B cell (primary cell): ENCODE results near the gene CITED2. TPM values are rescaled to one million over a fixed set of nuclear protein-coding genes. Genes with fewer than 3 reads are reported as not detected.
"Not testable (repeated sequence)": the region's sequence is repeated elsewhere in the genome, so short reads cannot be mapped to it uniquely, and the experiment has no call there.

ENCODE experiments used
- ATAC-seq: fragments of 200-7000 bp; cut with Tn5 transposase; one replicate; pipeline ENCODE4 v1.10.0; 2021; ENCODE audit warnings: low read depth, mild to moderate bottlenecking, moderate number of reproducible peaks, moderate library complexity
- CTCF ChIA-PET: fragments of 350-600 bp; sonication (Branson Sonifier 250); formaldehyde crosslinking; loops from one replicate; lab custom pipeline; 2021; ENCODE audit warnings: antibody characterized with exemption, inconsistent platforms; lab: Charles Lee
- POLR2A ChIA-PET: fragments of 350-600 bp; sonication (Branson Sonifier 250); formaldehyde crosslinking; loops from one replicate; lab custom pipeline; 2021; ENCODE audit warnings: antibody characterized with exemption; lab: Charles Lee
- DNase-seq: peaks from one replicate; pipeline ENCODE4 v3.0.0; 2013
- H2AFZ ChIP-seq: 2 replicates; pipeline ENCODE4 v1.6.1; 2012; ENCODE audit warnings: mild to moderate bottlenecking, low read depth, low read length; ENCODE audit not compliant: insufficient read depth, poor library complexity, severe bottlenecking
- H3K27ac ChIP-seq, 2 donors: 1 replicate in 1 of 2; 2 replicates in 1 of 2; pipeline ENCODE4 v1.5.1; 2012 to 2013; ENCODE audit warnings: low read length in 2 of 2, mild to moderate bottlenecking in 2 of 2, moderate library complexity in 1 of 2
- H3K27me3 ChIP-seq, 4 experiments: fragments of 200-600 bp in 1 of 4; sonication (generic) in 1 of 4; replicated peaks in 1 of 4; 1 replicate in 2 of 4; 2 replicates in 2 of 4; pipeline versions ENCODE4 v1.6.1 to v1.7.0; 2013 to 2016; ENCODE audit warnings: low read length in 3 of 4, mild to moderate bottlenecking in 2 of 4, mixed read lengths in 1 of 4, moderate library complexity in 1 of 4; ENCODE audit not compliant: insufficient read depth in 4 of 4, control insufficient read depth in 3 of 4; ENCODE audit errors: control extremely low read depth in 1 of 4
- H3K36me3 ChIP-seq, 2 experiments: replicated peaks in 1 of 2; 1 replicate in 1 of 2; 2 replicates in 1 of 2; pipeline versions ENCODE4 v1.6.1 to v1.7.1; 2013; ENCODE audit warnings: low read length in 1 of 2; ENCODE audit not compliant: insufficient read depth in 2 of 2, control insufficient read depth in 1 of 2; ENCODE audit errors: control extremely low read depth in 1 of 2, extremely low read depth in 1 of 2
- H3K4me1 ChIP-seq, 2 donors: fragments of 200-600 bp in 1 of 2; sonication (generic) in 1 of 2; 1 replicate in 1 of 2; 2 replicates in 1 of 2; pipeline versions ENCODE4 v1.5.1 to v1.6.1; 2013 to 2017; ENCODE audit warnings: low read length in 2 of 2; ENCODE audit not compliant: control insufficient read depth in 2 of 2, insufficient read depth in 2 of 2
- H3K4me2 ChIP-seq: replicated peaks from 2 replicates; pipeline ENCODE3; 2012; ENCODE audit warnings: mild to moderate bottlenecking, low read depth, low read length; ENCODE audit not compliant: poor library complexity, severe bottlenecking
- H3K4me3 ChIP-seq, 5 experiments: fragments of 200-600 bp in 1 of 5; sonication (generic) in 1 of 5; 1 replicate in 3 of 5; 2 replicates in 2 of 5; pipeline versions ENCODE4 v1.5.1 to v1.7.0; 2011 to 2016; ENCODE audit warnings: low read length in 4 of 5, mild to moderate bottlenecking in 4 of 5, low read depth in 2 of 5, control low read depth in 1 of 5, moderate library complexity in 1 of 5; ENCODE audit not compliant: insufficient read depth in 1 of 5; ENCODE audit errors: control extremely low read depth in 1 of 5, extremely low read depth in 1 of 5
- H3K79me2 ChIP-seq: fragments of 200-600 bp; sonication (generic); one replicate; pipeline ENCODE4 v1.6.0; 2016; ENCODE audit warnings: low read length; ENCODE audit not compliant: control insufficient read depth, insufficient read depth
- H3K9ac ChIP-seq: fragments of 200-600 bp; sonication (generic); 2 replicates; pipeline ENCODE4 v1.6.1; 2017; ENCODE audit warnings: mild to moderate bottlenecking, low read length, moderate library complexity
- H3K9me3 ChIP-seq, 3 donors: one replicate each; pipeline versions ENCODE4 v1.6.1 to v1.7.1; 2013; ENCODE audit warnings: low read length in 2 of 3; ENCODE audit not compliant: control insufficient read depth in 2 of 3, insufficient read depth in 1 of 3; ENCODE audit errors: control extremely low read depth in 1 of 3
- H4K20me1 ChIP-seq: 2 replicates; pipeline ENCODE4 v1.6.0; 2012; ENCODE audit warnings: mild to moderate bottlenecking, low read length; ENCODE audit not compliant: insufficient read depth, control insufficient read depth, poor library complexity, severe bottlenecking
- H3K27ac Mint-ChIP-seq: one replicate; pipeline ENCODE4 v1.8.0; 2021; ENCODE audit warnings: mixed read lengths
- H3K27me3 Mint-ChIP-seq: one replicate; pipeline ENCODE4 v1.8.0; 2021; ENCODE audit warnings: mixed read lengths
- H3K4me1 Mint-ChIP-seq: one replicate; pipeline ENCODE4 v1.8.0; 2021; ENCODE audit warnings: mixed read lengths
- H3K4me3 Mint-ChIP-seq: one replicate; pipeline ENCODE4 v1.8.0; 2021; ENCODE audit warnings: mixed read lengths
- H3K9me3 Mint-ChIP-seq: one replicate; pipeline ENCODE4 v1.8.0; 2022; ENCODE audit warnings: mixed read lengths; ENCODE audit not compliant: insufficient read depth
- EZH2 ChIP-seq: IDR thresholded peaks from 2 replicates; pipeline ENCODE4 v1.6.1; 2012; ENCODE audit warnings: borderline replicate concordance, low read depth, mild to moderate bottlenecking, moderate library complexity, low read length; ENCODE audit not compliant: insufficient read depth, poor library complexity, severe bottlenecking
- WGBS: methylation state at CpG from one replicate; pipeline ENCODE4 v1.1.5; 2013; ENCODE audit warnings: missing lambda C conversion rate; ENCODE audit not compliant: insufficient coverage; 5-methylcytosine and 5-hydroxymethylcytosine counted together
- intact Hi-C: fragments of 100-400 bp; cut with micrococcal nuclease; formaldehyde crosslinking; loops from one replicate; pipeline ENCODE4 v1.10.0; 2022
- polyA plus RNA-seq: library from polyadenylated mRNA; depleted of rRNA; stranded (reverse); fragments of >200 nt; gene quantifications from 2 replicates; pipeline ENCODE4 v1.2.3, GENCODE V29; 2012
- total RNA-seq, 2 donors: library from RNA; stranded (reverse); fragments of 120-200 nt in 1 of 2; gene quantifications; 1 replicate in 1 of 2; 2 replicates in 1 of 2; pipeline versions ENCODE4 v1.2.3 to v1.2.4, GENCODE V29; 2013 to 2022
- TF ChIP-seq, protein P1 (sequence below): fragments of 200-600 bp; IDR thresholded peaks from one replicate; pipeline ENCODE4 v1.8.0; 2022; ENCODE audit warnings: antibody characterized with exemption, mild to moderate bottlenecking

Gene CITED2
- total and polyA plus RNA-seq, 2 donors (not counting 1 experiment from before 2014, with no cell fraction given) = 56.2 to 67.9 TPM

DNA sequence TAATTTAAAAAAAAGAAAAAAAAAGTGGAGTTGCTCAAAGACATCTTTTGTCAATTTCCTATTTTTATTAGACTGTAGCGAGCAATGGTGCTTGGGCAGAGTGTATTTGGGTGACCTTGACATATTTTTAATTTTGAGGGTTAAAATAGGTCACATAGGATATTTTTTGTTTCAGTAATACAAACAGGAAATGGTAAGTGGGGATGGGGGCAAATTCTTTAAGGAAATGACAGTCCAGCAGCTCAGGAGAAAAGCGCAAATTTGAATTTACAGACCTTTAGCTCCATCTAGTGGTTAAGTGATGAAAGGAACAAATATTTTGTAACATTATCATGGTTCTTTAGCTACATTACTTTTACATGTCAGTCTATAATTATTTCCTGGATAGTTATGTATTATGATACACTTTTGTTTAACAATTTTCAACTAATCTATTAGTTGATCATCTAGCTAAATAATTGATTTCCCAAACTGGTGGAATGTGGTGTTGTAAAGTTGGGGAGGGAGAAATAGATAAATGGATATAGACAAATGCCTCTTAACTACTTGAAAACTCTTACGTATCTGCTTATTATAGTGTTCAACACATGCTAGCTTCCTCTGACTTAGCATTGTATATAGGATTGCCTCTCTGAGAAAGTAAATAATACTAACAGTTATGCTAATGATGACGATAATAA is 10.0 kb downstream of the CITED2 start:
- Histone ChIP-seq H3K27me3 (no peaks in the 10 kb centered on the region), H4K20me1 (no peaks in the 10 kb centered on the region), H3K9ac (no peak overlapping the region), H2AFZ (no peak overlapping the region), H3K4me3 (no peak overlapping the region), H3K4me2 (peak overlapping the region; percentile 26), H3K79me2 (no peaks in the 10 kb centered on the region), H3K36me3 (no peaks in the 10 kb centered on the region), H3K27ac (no peak overlapping the region), H3K4me1 (peaks cover 8 to 11% of the 10 kb centered on the region in 2 donors), H3K9me3 (no peaks in the 10 kb centered on the region)
- TF ChIP-seq EZH2 = no peak
- TF ChIP-seq, protein P1, sequence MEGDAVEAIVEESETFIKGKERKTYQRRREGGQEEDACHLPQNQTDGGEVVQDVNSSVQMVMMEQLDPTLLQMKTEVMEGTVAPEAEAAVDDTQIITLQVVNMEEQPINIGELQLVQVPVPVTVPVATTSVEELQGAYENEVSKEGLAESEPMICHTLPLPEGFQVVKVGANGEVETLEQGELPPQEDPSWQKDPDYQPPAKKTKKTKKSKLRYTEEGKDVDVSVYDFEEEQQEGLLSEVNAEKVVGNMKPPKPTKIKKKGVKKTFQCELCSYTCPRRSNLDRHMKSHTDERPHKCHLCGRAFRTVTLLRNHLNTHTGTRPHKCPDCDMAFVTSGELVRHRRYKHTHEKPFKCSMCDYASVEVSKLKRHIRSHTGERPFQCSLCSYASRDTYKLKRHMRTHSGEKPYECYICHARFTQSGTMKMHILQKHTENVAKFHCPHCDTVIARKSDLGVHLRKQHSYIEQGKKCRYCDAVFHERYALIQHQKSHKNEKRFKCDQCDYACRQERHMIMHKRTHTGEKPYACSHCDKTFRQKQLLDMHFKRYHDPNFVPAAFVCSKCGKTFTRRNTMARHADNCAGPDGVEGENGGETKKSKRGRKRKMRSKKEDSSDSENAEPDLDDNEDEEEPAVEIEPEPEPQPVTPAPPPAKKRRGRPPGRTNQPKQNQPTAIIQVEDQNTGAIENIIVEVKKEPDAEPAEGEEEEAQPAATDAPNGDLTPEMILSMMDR = peak; percentile 93
- H3K27ac Mint-ChIP-seq = peak overlapping the region; percentile 54
- ChIA-PET POLR2A (interaction anchor here (0.5 to 1.6 kb wide), 4 partner anchors 10 to 145 kb away, joined by 3 to 7 read pairs (median 4); partner anchors contain the start of gene CITED2), CTCF (interaction anchor here (0.6 to 3.6 kb wide), 67 partner anchors 8 to 1250 kb away, joined by 3 to 274 read pairs (median 5); partner anchors contain the start of genes CITED2, REPS1 and TXLNB)
- intact Hi-C loops = loop anchor here (1.0 to 5.0 kb wide), 8 partner anchors 74 to 772 kb away; partner anchors contain the start of genes ABRACL and TXLNB
- H3K27me3 Mint-ChIP-seq = no peaks in the 10 kb centered on the region
- H3K4me1 Mint-ChIP-seq = peaks cover 28% of the 10 kb centered on the region
- WGBS = no CpG with 5 or more reads among the region's 4 CpGs
- peak; percentile 36 for ATAC-seq
- no peak overlapping the region for H3K4me3 Mint-ChIP-seq
- peak; percentile 74 for DNase-seq
- no peaks in the 10 kb centered on the region for H3K9me3 Mint-ChIP-seq

DNA sequence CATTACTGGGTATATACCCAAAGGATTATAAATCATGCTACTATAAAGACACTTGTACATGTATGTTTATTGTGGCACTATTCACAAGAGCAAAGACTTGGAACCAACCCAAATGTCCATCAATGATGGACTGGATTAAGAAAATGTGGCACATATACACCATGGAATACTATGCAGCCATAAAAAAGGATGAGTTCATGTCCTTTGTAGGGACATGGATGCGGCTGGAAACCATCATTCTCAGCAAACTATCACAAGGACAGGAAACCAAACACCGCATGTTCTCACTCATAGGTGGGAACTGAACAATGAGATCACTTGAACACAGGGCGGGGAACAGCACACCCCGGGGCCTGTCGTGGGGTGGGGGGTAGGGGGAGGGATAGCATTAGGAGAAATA is 10.7 kb downstream of the CITED2 start:
- not testable (repeated sequence) for H3K9me3 ChIP-seq, H3K9me3 Mint-ChIP-seq, H2AFZ ChIP-seq, DNase-seq, H3K79me2 ChIP-seq, H4K20me1 ChIP-seq, H3K9ac ChIP-seq, H3K4me3 ChIP-seq, H3K4me3 Mint-ChIP-seq, H3K27me3 Mint-ChIP-seq, H3K36me3 ChIP-seq, H3K4me2 ChIP-seq, H3K27me3 ChIP-seq, H3K27ac ChIP-seq, ATAC-seq
- peaks cover 8 to 11% of the 10 kb centered on the region in 2 donors for H3K4me1 ChIP-seq
- CTCF ChIA-PET = interaction anchor here (0.8 to 3.6 kb wide), 43 partner anchors 9 to 671 kb away, joined by 3 to 274 read pairs (median 6); partner anchors contain the start of genes CITED2, REPS1 and TXLNB
- intact Hi-C loops = loop anchor here (1.0 to 5.0 kb wide), 8 partner anchors 73 to 771 kb away; partner anchors contain the start of genes ABRACL and TXLNB
- POLR2A ChIA-PET = interaction anchor here (1.6 kb wide), 1 partner anchor 10 kb away, joined by 7 read pairs; the partner anchor contains the start of gene CITED2
- no CpG with 5 or more reads among the region's 5 CpGs for WGBS
- Mint-ChIP-seq H3K27ac (peak overlapping the region; percentile 5), H3K4me1 (peaks cover 31% of the 10 kb centered on the region)

DNA sequence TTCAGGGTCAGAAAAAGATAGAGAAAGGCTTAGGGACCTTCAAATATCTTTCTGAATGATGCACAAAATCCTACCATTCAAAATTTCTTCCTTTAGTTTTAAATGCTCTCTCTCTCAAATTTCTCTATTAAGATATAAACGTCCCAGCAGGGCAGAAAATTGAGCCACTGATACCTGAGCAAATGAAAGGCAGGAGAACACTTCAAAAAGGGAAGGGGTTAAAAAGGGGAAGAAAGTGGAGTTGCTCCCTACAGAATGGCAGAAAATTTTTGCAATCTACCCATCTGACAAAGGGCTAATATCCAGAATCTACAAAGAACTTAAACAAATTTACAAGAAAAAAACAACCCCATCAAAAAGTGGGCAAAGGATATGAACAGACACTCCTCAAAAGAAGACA is 11.3 kb downstream of the CITED2 start:
- peaks cover 8 to 11% of the 10 kb centered on the region in 2 donors for H3K4me1 ChIP-seq
- H3K27me3 Mint-ChIP-seq, H3K9me3 Mint-ChIP-seq, DNase-seq, H3K27me3 ChIP-seq, H3K9ac ChIP-seq, H3K9me3 ChIP-seq, H3K27ac Mint-ChIP-seq, H3K36me3 ChIP-seq, POLR2A ChIA-PET, H3K79me2 ChIP-seq, ATAC-seq, H4K20me1 ChIP-seq, H3K27ac ChIP-seq, H3K4me3 Mint-ChIP-seq, H2AFZ ChIP-seq, H3K4me2 ChIP-seq, H3K4me3 ChIP-seq: not testable (repeated sequence)
- CTCF ChIA-PET = interaction anchor here (2.5 to 4.1 kb wide), 2 partner anchors 143 to 546 kb away, joined by 57 to 58 read pairs; no protein-coding TSS in a partner anchor
- intact Hi-C loops = loop anchor here (5.0 kb wide), 2 partner anchors 91 to 771 kb away; no protein-coding TSS in a partner anchor
- peaks cover 33% of the 10 kb centered on the region for H3K4me1 Mint-ChIP-seq
- WGBS = no CpG with 5 or more reads among the region's 1 CpG
